Measurements from ENCODE around the gene SLC25A45.

The SLC25A45 gene

GRCh38 chr11:65384301-65384889, 1.9 kb upstream of the SLC25A45 start:
- no peak for DNase-seq

GRCh38 chr11:65383778-65384177, 1.3 kb upstream of the SLC25A45 start:
- no peak for DNase-seq

- DNase-seq = no peak
Observed at GRCh38 chr11:65382804-65383368, 440 bp upstream of the SLC25A45 start.

GRCh38 chr11:65381716-65382032, 772 bp downstream of the SLC25A45 start:
- DNase-seq = peak; percentile 62 to 66

GRCh38 chr11:65380460-65381119, 1.9 kb downstream of the SLC25A45 start:
- DNase-seq = no peak

GRCh38 chr11:65379698-65380459, 2.6 kb downstream of the SLC25A45 start:
- DNase-seq = no peak

GRCh38 chr11:65378928-65379638, 3.4 kb downstream of the SLC25A45 start:
- DNase-seq = no peak

- peak; percentile 41 to 69 for DNase-seq
Observed at GRCh38 chr11:65378208-65378927, 4.1 kb downstream of the SLC25A45 start.

GRCh38 chr11:65377777-65378176, 4.7 kb downstream of the SLC25A45 start:
- DNase-seq = no peak

GRCh38 chr11:65377036-65377435, 5.4 kb downstream of the SLC25A45 start:
- no peak for DNase-seq

- DNase-seq = no peak
Observed at GRCh38 chr11:65376138-65376713, 6.2 kb downstream of the SLC25A45 start.

GRCh38 chr11:65375012-65375411, 7.4 kb downstream of the SLC25A45 start:
- DNase-seq = no peak

GRCh38 chr11:65373839-65374580, 8.4 kb downstream of the SLC25A45 start:
- DNase-seq = no peak

GRCh38 chr11:65370659-65371049, 11.8 kb downstream of the SLC25A45 start:
- no peak for DNase-seq

- DNase-seq = peak; percentile 67 to 73
Observed at GRCh38 chr11:65366340-65366773, 16.1 kb downstream of the SLC25A45 start.

GRCh38 chr11:65363770-65364169, 18.7 kb downstream of the SLC25A45 start:
- no peak for DNase-seq

GRCh38 chr11:65362966-65363365, 19.5 kb downstream of the SLC25A45 start:
- DNase-seq = no peak

GRCh38 chr11:65362320-65362931, 20.0 kb downstream of the SLC25A45 start:
- peak; percentile 57 to 64 for DNase-seq

- DNase-seq = no peak
Observed at GRCh38 chr11:65357856-65358356, 24.5 kb downstream of the SLC25A45 start.

GRCh38 chr11:65356394-65356972, 26.0 kb downstream of the SLC25A45 start:
- DNase-seq = no peak

All from inflammatory macrophage treated with lipopolysaccharide for 1 hour (primary cell).